ENCODE data around the gene FLNA.
A peak's percentile ranks its signal among the peaks of the same experiment; 100 is the strongest.

Gene FLNA

GRCh38 chrX:154333116-154333515 is 41.3 kb downstream of the FLNA start:
- H3K4me3 ChIP-seq (ENCODE audit: control insufficient read depth, low read depth, low read length) = no peak overlapping the region
- no peak for DNase-seq (ENCODE audit: low read depth)
- no peak for TF ChIP-seq CTCF (IDR thresholded peaks at IDR 0.05; ENCODE audit: control insufficient read depth, insufficient read depth, low read depth, low read length, missing control alignments)

- no peak overlapping the region for H3K4me3 ChIP-seq (ENCODE audit: control insufficient read depth, low read depth, low read length)
- TF ChIP-seq CTCF (IDR thresholded peaks at IDR 0.05; ENCODE audit: control insufficient read depth, insufficient read depth, low read depth, low read length, missing control alignments) = no peak
- no peak for DNase-seq (ENCODE audit: low read depth)
Observed at GRCh38 chrX:154332561-154332960, 41.9 kb downstream of the FLNA start.

- TF ChIP-seq CTCF (IDR thresholded peaks at IDR 0.05; ENCODE audit: control insufficient read depth, insufficient read depth, low read depth, low read length, missing control alignments) = no peak
- H3K4me3 ChIP-seq (ENCODE audit: control insufficient read depth, low read depth, low read length) = no peak overlapping the region
- DNase-seq (ENCODE audit: low read depth) = no peak
Observed at GRCh38 chrX:154329294-154329693, 45.1 kb downstream of the FLNA start.

- DNase-seq (ENCODE audit: low read depth) = no peak
- H3K4me3 ChIP-seq (ENCODE audit: control insufficient read depth, low read depth, low read length) = no peak overlapping the region
- no peak for TF ChIP-seq CTCF (IDR thresholded peaks at IDR 0.05; ENCODE audit: control insufficient read depth, insufficient read depth, low read depth, low read length, missing control alignments)
Observed at GRCh38 chrX:154328646-154329045, 45.8 kb downstream of the FLNA start.

GRCh38 chrX:154327038-154327820 is 47.2 kb downstream of the FLNA start:
- no peak for TF ChIP-seq CTCF (IDR thresholded peaks at IDR 0.05; ENCODE audit: control insufficient read depth, insufficient read depth, low read depth, low read length, missing control alignments)
- peak; percentile 35 for DNase-seq (ENCODE audit: low read depth)
- H3K4me3 ChIP-seq (ENCODE audit: control insufficient read depth, low read depth, low read length) = no peak overlapping the region

GRCh38 chrX:154325541-154325940 is 48.9 kb downstream of the FLNA start:
- no peak for DNase-seq (ENCODE audit: low read depth)
- H3K4me3 ChIP-seq (ENCODE audit: control insufficient read depth, low read depth, low read length) = no peak overlapping the region
- TF ChIP-seq CTCF (IDR thresholded peaks at IDR 0.05; ENCODE audit: control insufficient read depth, insufficient read depth, low read depth, low read length, missing control alignments) = no peak
